SIG-M5 treated with dmso at 0.1 percent for 504 hours (cell line): ENCODE results near the gene ST3GAL3.

ENCODE experiments used
- DNase-seq: peaks from one replicate; lab custom pipeline; 2025; ENCODE audit not compliant: unreplicated experiment; lab: John Stamatoyannopoulos, UW

ST3GAL3 gene

GRCh38 chr1:43873851-43874250 lies 166.5 kb downstream of the ST3GAL3 start:
- DNase-seq, result no peak

- no peak for DNase-seq
Measured at GRCh38 chr1:43874716-43875115, 167.4 kb downstream of the ST3GAL3 start.

DNA sequence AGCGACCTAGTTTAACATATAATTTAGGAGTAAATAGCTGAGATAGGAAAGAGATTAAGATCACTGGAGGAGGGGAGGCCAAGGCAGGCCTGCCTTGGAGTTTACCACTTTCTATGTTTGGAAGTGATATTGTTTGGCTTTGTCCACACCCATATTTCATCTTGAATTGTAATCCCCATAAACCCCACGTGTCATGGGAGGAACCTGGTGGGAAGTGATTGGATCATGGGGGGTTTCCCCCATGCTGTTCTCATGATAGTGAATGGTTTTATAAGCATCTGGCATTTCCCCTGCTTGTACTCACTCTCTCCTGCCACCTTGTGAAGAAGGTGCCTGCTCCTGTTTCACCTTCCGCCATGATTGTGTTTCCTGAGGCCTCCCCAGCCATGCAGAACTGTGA lies 168.0 kb downstream of the ST3GAL3 start:
- DNase-seq, result no peak

GRCh38 chr1:43877101-43877500 lies 169.8 kb downstream of the ST3GAL3 start:
- no peak for DNase-seq

GRCh38 chr1:43878440-43878839 lies 171.1 kb downstream of the ST3GAL3 start:
- DNase-seq, result no peak

- no peak for DNase-seq
Measured at GRCh38 chr1:43878854-43879253, 171.5 kb downstream of the ST3GAL3 start.

DNA sequence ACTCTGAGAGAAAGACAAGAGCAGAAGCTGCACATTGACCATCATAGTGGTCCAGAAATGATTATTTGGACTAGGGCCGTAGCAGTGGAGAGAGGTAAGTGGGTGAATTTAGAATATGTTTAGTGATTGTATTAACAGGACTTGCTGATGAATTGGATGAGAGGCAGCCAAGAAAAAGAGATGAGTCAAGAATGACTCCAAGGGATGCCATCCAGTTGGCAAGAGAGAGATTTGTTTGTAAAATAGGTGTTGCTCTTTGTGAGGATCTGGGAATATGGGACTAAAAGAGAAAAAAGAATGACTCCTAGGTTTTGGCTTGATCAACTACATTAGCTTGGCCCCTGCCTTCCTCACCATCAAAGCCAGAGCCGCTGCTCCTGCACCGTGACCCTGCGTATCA lies 172.1 kb downstream of the ST3GAL3 start:
- DNase-seq, result no peak

DNA sequence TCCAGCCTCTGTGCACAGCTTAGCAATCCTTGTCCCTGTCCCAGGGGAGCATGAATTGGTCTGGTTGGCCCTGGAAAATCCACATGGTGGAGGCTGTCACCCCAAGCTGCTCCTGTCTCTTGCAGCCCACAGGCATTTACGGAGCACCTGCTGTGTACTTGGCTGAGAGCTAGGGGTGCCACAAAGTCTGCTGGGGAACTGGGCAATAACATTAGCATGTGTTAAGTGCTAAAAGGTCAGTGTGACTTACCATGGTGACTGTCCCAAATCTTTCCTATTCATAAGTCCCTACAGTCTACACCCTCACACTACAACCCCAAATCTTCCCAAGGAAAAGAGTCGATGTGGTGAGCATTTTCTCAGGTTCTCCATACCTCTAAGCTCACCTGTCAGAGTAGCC lies 172.7 kb downstream of the ST3GAL3 start:
- no peak for DNase-seq

DNA sequence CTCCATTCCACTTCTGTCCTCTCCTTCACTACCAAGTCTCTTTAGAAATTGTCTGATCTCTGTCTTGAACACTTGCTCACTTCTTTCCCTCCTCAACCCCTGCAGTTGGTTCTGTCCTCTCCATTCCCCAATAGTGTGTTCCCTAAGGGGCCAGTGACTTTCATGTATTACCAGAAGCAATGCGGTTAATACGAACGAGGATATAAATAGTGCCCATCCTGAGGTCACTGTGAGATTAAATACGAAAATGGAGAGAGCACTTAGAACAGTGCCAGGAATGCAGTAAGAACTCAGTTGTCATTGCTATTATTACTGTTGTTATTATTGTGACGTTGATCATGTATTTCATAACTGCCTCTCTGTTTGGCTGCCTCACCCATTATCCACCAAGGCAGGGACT lies 173.3 kb downstream of the ST3GAL3 start:
- no peak for DNase-seq

- DNase-seq, result no peak
Measured at GRCh38 chr1:43881415-43881814, 174.1 kb downstream of the ST3GAL3 start.

DNA sequence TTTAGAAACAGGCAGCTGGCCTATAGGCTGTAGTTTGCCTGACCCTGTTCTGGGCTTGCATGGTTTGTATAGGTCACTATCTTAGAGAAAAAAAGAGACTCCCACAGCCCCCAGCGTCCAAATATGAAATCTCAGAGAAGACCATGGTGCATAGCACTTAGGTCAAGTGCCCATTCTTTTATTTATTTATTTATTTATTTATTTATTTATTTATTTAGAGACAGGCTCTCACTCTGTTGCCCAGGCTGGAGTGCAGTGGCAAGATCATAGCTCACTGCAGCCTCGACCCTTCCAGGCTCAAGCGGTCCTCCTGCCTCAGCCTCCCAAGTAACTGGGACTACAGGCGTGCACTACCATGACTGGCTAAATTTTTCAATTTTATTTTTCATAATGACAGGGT lies 175.4 kb downstream of the ST3GAL3 start:
- no peak for DNase-seq

GRCh38 chr1:43883321-43883720 lies 176.0 kb downstream of the ST3GAL3 start:
- DNase-seq, result no peak

GRCh38 chr1:43885279-43885801 lies 178.0 kb downstream of the ST3GAL3 start:
- DNase-seq, result no peak

GRCh38 chr1:43887748-43888147 lies 180.4 kb downstream of the ST3GAL3 start:
- DNase-seq, result no peak

DNA sequence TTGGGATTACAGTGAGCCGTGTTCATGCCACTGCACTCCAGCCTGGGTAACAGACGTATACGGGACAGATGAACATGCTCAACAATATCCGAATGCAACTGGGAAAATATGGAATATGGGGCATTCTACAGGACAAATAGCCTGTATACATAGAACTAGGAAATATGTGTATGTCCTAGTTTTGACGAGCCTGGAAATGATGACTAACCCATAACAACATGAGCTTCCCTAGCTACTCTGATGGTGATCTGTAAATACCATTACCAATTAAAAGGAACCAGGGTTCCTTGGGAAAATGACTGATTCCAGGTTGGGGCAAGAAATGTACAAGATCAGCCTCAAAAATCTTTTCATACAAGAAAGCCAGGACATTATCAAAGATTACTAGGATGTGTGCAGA lies 183.5 kb downstream of the ST3GAL3 start:
- no peak for DNase-seq

DNA sequence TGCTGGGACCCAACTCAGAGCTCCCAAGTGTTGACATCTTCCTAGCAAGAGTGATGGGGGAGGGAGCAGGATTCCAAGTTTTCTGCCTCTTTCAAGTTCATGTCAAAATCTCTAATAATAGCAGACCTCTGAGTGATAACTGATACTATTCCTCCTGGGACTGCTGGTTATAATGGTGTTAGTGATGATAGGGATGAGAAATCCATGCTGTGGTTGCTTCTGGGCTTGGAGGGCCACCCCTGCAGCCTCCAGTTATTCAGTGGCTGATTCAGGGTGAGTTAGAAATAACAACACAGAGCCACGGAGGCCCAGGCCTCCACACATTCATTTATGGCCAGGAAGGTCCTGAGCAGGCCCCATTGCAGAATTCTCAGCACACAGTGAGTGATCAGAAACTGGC lies 185.7 kb downstream of the ST3GAL3 start:
- no peak for DNase-seq

DNA sequence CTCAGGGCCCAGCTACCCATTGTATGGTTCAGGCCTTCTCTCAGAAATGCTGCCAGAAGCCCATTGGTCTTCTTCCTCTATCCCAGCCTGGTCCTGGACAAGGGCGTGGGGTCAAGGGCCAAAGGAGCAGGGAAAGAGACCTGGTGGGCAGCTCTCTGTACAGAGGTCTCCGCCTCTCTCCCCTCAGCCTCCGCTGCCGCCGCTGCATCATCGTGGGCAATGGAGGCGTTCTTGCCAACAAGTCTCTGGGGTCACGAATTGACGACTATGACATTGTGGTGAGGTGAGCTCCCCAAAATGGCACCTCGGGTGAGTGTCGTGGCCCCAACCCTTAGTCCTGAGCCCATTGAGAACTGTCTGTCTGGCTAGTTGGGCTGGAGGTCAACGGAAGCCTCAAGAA lies 191.6 kb downstream of the ST3GAL3 start:
- DNase-seq, result no peak

- no peak for DNase-seq
Measured at GRCh38 chr1:43900386-43900785, 193.1 kb downstream of the ST3GAL3 start.

- DNase-seq, result no peak
Measured at GRCh38 chr1:43901196-43901961, 194.0 kb downstream of the ST3GAL3 start.

- no peak for DNase-seq
Measured at GRCh38 chr1:43902058-43902831, 194.9 kb downstream of the ST3GAL3 start.

DNA sequence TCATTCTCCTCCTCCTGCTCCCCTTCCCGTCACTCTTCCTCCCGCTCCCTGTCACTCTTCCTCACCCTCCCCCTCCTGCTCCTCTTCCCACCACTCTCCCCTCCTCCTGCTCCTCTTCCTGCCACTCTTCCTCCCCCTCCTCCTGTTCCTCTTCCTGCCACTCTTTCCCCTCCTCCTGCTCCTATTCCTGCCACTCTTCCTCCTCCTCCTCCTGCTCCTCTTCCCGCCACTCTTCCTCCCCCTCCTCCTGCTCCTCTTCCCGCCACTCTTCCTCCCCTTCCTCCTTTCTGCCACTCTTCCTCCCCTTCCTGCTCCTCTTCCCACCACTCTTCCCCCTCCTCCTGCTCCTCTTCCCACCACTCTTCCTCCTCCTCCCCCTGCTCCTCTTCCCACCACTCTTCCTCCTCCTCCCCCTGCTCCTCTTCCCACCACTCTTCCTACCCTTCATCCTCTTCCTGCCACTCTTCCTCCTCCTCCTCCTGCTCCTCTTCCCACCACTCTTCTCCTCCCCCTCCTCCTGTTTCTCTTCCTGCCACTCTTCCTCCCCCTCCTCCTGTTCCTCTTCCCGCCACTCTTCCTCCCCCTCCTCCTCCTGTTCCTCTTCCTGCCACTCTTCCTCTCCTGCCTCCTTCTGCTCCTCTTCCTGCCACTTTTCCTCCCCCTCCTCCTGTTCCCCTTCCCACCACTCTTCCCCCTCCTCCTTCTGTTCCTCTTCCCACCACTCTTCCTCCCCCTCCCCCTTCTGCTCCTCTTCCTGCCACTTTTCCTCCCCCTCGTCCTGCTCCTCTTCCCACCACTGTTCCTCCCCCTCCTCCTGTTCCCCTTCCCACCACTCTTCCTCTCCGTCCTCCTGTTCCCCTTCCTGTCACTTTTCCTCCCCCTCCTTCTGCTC lies 197.6 kb downstream of the ST3GAL3 start:
- no peak for DNase-seq
